Ovary (tissue), 10 donors: ENCODE results near the gene SLC19A1. TPM values are rescaled to one million over a fixed set of nuclear protein-coding genes. Genes with fewer than 3 reads are reported as not detected.

Source experiments
- DNase-seq, 5 donors: peaks; one replicate each; pipeline ENCODE4 v3.0.0-alpha.2; 2019 to 2020
- H3K27ac ChIP-seq, 2 donors: fragments of 200-600 bp; one replicate each; pipeline versions ENCODE4 v1.5.1 to v1.8.0; 2019 to 2022
- H3K27me3 ChIP-seq: fragments of 200-600 bp; one replicate; pipeline ENCODE4 v1.8.0; 2022
- H3K36me3 ChIP-seq: fragments of 200-600 bp; sonication (generic); one replicate; pipeline ENCODE4 v1.5.1; 2019
- H3K4me1 ChIP-seq: one replicate; pipeline ENCODE4 v1.8.1; 2013; ENCODE audit warnings: mild to moderate bottlenecking, moderate library complexity; ENCODE audit not compliant: insufficient read depth
- H3K4me3 ChIP-seq: fragments of 200-600 bp; sonication (generic); one replicate; pipeline ENCODE4 v1.5.1; 2017
- H3K9me3 ChIP-seq, 2 donors: fragments of 200-600 bp in 1 of 2; sonication (generic) in 1 of 2; one replicate each; pipeline versions ENCODE4 v1.5.1 to v1.8.1; 2013 to 2019; ENCODE audit warnings: mild to moderate bottlenecking in 1 of 2, moderate library complexity in 1 of 2
- EP300 ChIP-seq: sonication (generic); formaldehyde crosslinking; IDR thresholded peaks from one replicate; pipeline ENCODE4 v1.6.1; 2017; ENCODE audit warnings: antibody characterized with exemption
- POLR2A ChIP-seq: fragments of 450-650 bp; IDR thresholded peaks from one replicate; pipeline ENCODE4 v1.6.1; 2017; ENCODE audit warnings: antibody characterized with exemption, mild to moderate bottlenecking, moderate library complexity
- WGBS, 3 donors: extraction: QIAGEN DNeasy Blood & Tissue Kit in 1 of 3; methylation state at CpG; one replicate each; pipeline versions ENCODE4 v1.1.5 to v1.1.7; 2013 to 2017; 5-methylcytosine and 5-hydroxymethylcytosine counted together
- intact Hi-C, 4 donors: fragments of 100-400 bp; cut with DNase I; formaldehyde crosslinking; loops; one replicate each; pipeline versions ENCODE4 v1.11.0 to v1.15.1; 2022 to 2023
- long read RNA-seq, 3 donors: library from polyadenylated mRNA in 2 of 3; unstranded in 2 of 3; transcript quantifications; one replicate each; pipeline ENCODE4 v2.0.0 and lab custom pipeline, GENCODE V29; 2021 to 2026
- polyA plus RNA-seq, 2 donors: library from polyadenylated mRNA; stranded (reverse); fragments of 200-250 nt in 1 of 2; fragments of 350-450 nt in 1 of 2; fragmentation: Illumina TruSeq in 1 of 2; extraction: RNeasy Lipid Tissue Mini Kit (QIAGEN cat#74804) in 1 of 2; gene quantifications; one replicate each; pipeline ENCODE4 v1.2.3, GENCODE V29; 2013 to 2014
- total RNA-seq, 7 donors: library from RNA; depleted of rRNA in 2 of 7; stranded (reverse); fragments of >200 nt in 2 of 7; fragmentation: NEBNext Ultra II Directional in 3 of 7; extraction: Animal tissue kit (Norgen Biotek cat#: 25700) in 3 of 7; gene quantifications; one replicate each; pipeline versions ENCODE4 v1.1.0 to v1.2.4, GENCODE V29; 2016 to 2023
- TF ChIP-seq, protein P1 (sequence below), 3 donors: fragments of 450-650 bp in 2 of 3; fragments of 200-600 bp in 1 of 3; IDR thresholded peaks; one replicate each; pipeline versions ENCODE4 v1.5.1 to v1.8.0; 2016 to 2022; ENCODE audit warnings: antibody characterized with exemption in 3 of 3, mild to moderate bottlenecking in 1 of 3
- donor health status: DM: no; HTN: no; CAD: no; lungs with moderate emphysema.
- donor health status: DM: no; HTN: no; CAD: no.
- donor health status: Bipolar disorder and iron deficiency.
- donor health status: DM: yes; HTN: yes; CAD: no.
- donor health status: DM: no; HTN: no; CAD: no.
- donor health status: DM: yes; HTN: yes; CAD: no.

The SLC19A1 gene
- total RNA-seq (10 to 100 TPM in 4 of 7 donors, 1 to 10 TPM in 3; 2.4 to 18.2 (median 10.1) TPM), polyA plus RNA-seq (1 to 10 TPM in 1 of 2 donors, under 1 TPM in 1; 0.88 to 6.9 TPM)
- long read RNA-seq, donor 1, partial matches to known transcripts, result 7 of 20 reads
- long read RNA-seq, donor 1, other reads (novel, unspliced or antisense), result 8 of 20 reads
- long read RNA-seq, donor 2, partial matches to known transcripts, result 90 of 95 reads
- long read RNA-seq, donor 2, other reads (novel, unspliced or antisense), result 0 of 95 reads
- long read RNA-seq, donor 3, partial matches to known transcripts, result 12 of 35 reads
- long read RNA-seq, donor 3, other reads (novel, unspliced or antisense), result 18 of 35 reads

DNA sequence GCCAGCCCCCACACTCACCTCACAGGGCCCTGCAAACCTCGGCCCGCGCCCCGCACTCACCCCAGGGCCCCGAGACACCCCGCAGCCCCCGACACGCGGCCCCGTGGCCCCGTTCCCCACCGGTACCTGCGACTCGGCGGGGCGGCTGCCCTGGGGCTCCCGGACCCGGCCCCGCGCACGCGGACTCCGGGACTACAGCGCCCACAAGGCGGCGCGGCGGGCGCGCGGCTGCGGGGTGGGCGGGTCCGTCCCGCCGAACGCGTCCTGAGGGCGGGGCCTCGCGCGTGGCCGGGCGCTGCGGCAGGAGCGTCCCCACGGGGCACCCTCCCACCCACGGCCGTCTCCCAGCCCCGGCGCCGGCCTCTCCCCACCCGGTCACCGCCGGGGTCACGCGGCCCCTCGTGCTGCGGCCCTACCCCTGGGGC, at the start of gene SLC19A1:
Gene SLC19A1, minus strand, starts transcription at position 199 of the 425 bp plus-strand sequence. CDS start 4,481 bp downstream, outside the sequence.
- WGBS, 3 donors, result 0 to 1% (median 0%) methylated on average over 12 to 59 of the region's 59 CpGs
- intact Hi-C loops, result no loop called here
- TF ChIP-seq POLR2A (no peak), EP300 (no peak)
- TF ChIP-seq, protein P1, sequence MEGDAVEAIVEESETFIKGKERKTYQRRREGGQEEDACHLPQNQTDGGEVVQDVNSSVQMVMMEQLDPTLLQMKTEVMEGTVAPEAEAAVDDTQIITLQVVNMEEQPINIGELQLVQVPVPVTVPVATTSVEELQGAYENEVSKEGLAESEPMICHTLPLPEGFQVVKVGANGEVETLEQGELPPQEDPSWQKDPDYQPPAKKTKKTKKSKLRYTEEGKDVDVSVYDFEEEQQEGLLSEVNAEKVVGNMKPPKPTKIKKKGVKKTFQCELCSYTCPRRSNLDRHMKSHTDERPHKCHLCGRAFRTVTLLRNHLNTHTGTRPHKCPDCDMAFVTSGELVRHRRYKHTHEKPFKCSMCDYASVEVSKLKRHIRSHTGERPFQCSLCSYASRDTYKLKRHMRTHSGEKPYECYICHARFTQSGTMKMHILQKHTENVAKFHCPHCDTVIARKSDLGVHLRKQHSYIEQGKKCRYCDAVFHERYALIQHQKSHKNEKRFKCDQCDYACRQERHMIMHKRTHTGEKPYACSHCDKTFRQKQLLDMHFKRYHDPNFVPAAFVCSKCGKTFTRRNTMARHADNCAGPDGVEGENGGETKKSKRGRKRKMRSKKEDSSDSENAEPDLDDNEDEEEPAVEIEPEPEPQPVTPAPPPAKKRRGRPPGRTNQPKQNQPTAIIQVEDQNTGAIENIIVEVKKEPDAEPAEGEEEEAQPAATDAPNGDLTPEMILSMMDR (IDR thresholded peaks at IDR 0.05), result peak in 2 of 3 donors; percentile 76 to 77

DNA sequence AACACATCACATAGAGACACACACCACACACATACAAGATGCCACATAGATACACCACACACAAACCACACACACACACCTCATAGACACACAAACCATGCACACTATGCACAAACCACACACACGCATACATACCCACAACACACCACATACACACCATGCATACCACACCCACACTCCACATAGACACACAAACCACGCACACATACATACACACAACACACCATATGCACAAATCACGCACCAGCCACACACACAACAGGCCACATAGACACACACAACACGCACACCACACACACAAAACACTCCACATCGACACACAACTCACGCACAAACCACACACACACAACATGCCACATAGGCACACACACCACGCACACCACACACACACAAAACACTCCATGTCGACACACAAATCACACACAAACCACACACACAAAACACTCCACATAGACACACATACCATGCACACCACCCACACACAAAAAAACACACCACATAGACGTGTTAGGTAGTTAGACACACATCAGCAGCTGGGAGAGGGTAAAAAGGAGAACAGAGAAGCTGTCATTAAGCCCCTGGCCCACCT, 49.5 kb upstream of the SLC19A1 start:
- H3K9me3 ChIP-seq, result no peaks in the 10 kb centered on the region
- H3K4me1 ChIP-seq, result peaks cover 3% of the 10 kb centered on the region
- intact Hi-C loops, result loop anchor here in 2 of 4 donors (2.0 to 5.0 kb wide), 2 partner anchors 33 to 34 kb away; no protein-coding TSS in a partner anchor
- no peak for DNase-seq
- 84 to 86% (median 84%) methylated on average over 9 of the region's 9 CpGs for WGBS, 3 donors
- H3K27me3 ChIP-seq, result no peaks in the 10 kb centered on the region
- H3K27ac ChIP-seq, result no peak overlapping the region
- TF ChIP-seq EP300 (no peak), POLR2A (no peak)
- TF ChIP-seq, protein P1 (IDR thresholded peaks at IDR 0.05), result no peak
- H3K4me3 ChIP-seq, result no peak overlapping the region
- H3K36me3 ChIP-seq, result no peaks in the 10 kb centered on the region

More for the DNA sequence above, at the start of gene SLC19A1:
- H3K4me1 ChIP-seq, result peaks cover 11% of the 10 kb centered on the region
- DNase-seq, result peak; percentile 54 to 83 (median 73)
- H3K36me3 ChIP-seq, result no peaks in the 10 kb centered on the region
- no peaks in the 10 kb centered on the region for H3K9me3 ChIP-seq
- H3K27ac ChIP-seq, result peak within 1 kb of the TSS in 1 of 2 donors; percentile 55
- no peaks in the 10 kb centered on the region for H3K27me3 ChIP-seq
- H3K4me3 ChIP-seq, result peak within 1 kb of the TSS; percentile 66

DNA sequence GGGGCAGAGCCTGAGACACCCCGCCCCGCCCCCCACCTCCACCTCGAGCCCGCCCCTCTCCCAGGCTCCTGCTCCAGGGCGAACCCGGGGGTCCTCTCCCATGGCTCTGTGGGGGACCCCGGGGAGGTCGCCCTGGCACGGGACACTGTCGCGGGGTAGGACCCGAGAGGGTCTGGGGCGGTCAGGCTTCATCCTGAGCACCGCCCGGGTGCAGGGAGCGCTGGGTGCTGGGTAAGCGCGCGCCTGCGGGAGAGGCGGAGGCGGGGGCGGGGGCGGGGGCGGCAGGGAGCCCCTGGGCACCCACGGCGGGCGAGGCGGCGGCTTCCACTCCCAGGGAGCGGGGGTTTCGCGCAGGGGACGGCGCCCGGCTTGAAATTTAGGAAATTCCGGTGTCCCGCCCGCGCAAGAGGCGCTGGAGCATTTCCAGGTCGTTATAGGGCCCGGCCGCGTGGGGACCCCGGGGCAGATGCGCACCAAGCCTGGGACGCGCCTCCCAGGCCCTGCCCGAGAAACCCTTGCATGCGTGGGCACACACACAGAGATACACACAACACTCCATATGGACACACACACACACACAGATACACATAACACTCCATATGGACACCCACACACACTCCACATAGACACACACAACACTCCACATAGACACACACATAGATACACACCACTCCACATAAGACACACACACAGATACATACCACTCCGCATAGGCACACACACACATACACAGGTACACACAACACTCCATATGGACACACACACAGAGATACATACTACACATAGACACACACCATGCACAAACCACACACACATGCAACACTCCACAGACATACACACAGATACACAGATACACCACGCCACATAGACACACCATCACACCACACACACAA, 48.7 kb upstream of the SLC19A1 start:
- no peaks in the 10 kb centered on the region for H3K36me3 ChIP-seq
- H3K9me3 ChIP-seq, result no peaks in the 10 kb centered on the region
- DNase-seq, result peak; percentile 37 to 74 (median 72)
- peak overlapping the region; percentile 42 for H3K4me3 ChIP-seq
- peaks cover 3% of the 10 kb centered on the region for H3K4me1 ChIP-seq
- TF ChIP-seq POLR2A (no peak), EP300 (no peak)
- TF ChIP-seq, protein P1 (IDR thresholded peaks at IDR 0.05), result no peak
- 4 to 7% (median 7%) methylated on average over 37 to 53 of the region's 53 CpGs for WGBS, 3 donors
- H3K27me3 ChIP-seq, result no peaks in the 10 kb centered on the region
- intact Hi-C loops, result loop anchor here in 1 of 4 donors (5.0 kb wide), 1 partner anchor 34 kb away; no protein-coding TSS in a partner anchor
- H3K27ac ChIP-seq, result no peak overlapping the region

DNA sequence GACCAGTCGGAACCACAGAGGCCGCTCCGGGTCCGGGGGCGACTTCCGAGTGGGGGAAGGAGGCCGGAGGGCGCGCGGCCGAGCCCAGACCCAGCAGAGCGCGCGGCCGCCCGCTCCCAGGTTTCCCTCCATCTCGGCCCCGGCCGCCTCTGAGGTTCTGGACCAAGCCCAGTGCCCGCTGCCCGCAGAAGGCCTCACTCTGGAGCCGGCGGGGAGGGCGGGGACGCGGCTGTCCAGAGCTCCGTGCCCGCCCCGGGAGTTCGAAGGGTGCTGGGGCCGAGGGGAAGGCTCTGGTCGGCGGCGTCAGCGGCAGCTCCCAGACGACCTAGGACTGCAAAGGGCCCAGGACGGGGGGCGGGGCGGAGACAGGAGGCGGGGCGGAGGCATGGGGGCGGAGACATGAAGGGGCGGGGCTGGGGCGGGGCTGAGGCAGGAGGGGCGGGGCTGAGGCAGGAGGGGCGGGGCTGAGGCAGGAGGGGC, 48.0 kb upstream of the SLC19A1 start:
- peaks cover 3% of the 10 kb centered on the region for H3K4me1 ChIP-seq
- H3K36me3 ChIP-seq, result no peaks in the 10 kb centered on the region
- DNase-seq, result peak; percentile 76 to 85 (median 82)
- no peak for TF ChIP-seq POLR2A
- no peak for TF ChIP-seq EP300
- TF ChIP-seq, protein P1 (IDR thresholded peaks at IDR 0.05), result no peak
- H3K27me3 ChIP-seq, result no peaks in the 10 kb centered on the region
- 1 to 3% (median 2%) methylated on average over 34 to 44 of the region's 46 CpGs for WGBS, 3 donors
- no peaks in the 10 kb centered on the region for H3K9me3 ChIP-seq
- no peak overlapping the region for H3K27ac ChIP-seq
- intact Hi-C loops, result loop anchor here in 1 of 4 donors (5.0 kb wide), 1 partner anchor 33 kb away; no protein-coding TSS in a partner anchor
- H3K4me3 ChIP-seq, result peak overlapping the region; percentile 42
